ENCODE measurements around the gene ADGRL1. TPM values are rescaled to one million over a fixed set of nuclear protein-coding genes. Genes with fewer than 3 reads are reported as not detected.

The ADGRL1 gene
- total RNA-seq, 1 experiment from 2014 or later, result 88.6 TPM

- no peak for TF ChIP-seq POLR2AphosphoS5 (IDR thresholded peaks at IDR 0.05; ENCODE audit: low read depth, low read length)
- no peak for TF ChIP-seq ZBTB33 (IDR thresholded peaks at IDR 0.05; ENCODE audit: extremely low read depth, insufficient replicate concordance, low read length)
- no peak for TF ChIP-seq POLR2A (IDR thresholded peaks at IDR 0.05; ENCODE audit: borderline replicate concordance, extremely low read depth, insufficient read depth, insufficient read length)
- no peak for TF ChIP-seq SIN3A (IDR thresholded peaks at IDR 0.05; ENCODE audit: low read depth)
- no peak for TF ChIP-seq FOSL1 (IDR thresholded peaks at IDR 0.05; ENCODE audit: low read depth)
- TF ChIP-seq EZH2 (IDR thresholded peaks at IDR 0.05), result no peak
- no peak for TF ChIP-seq ZNF274 (IDR thresholded peaks at IDR 0.05; ENCODE audit: low read depth, low read length)
- no peak for TF ChIP-seq YY1 (IDR thresholded peaks at IDR 0.05; ENCODE audit: extremely low read depth, insufficient replicate concordance, low read depth, low read length)
Observed at GRCh38 chr19:14158276-14159023, 47.5 kb downstream of the ADGRL1 start (continued).

- Histone ChIP-seq H3K4me3 (replicated peaks in 1 of 2; ENCODE audit: low read depth in 1 of 2, low read length in 2 of 2) (no peak overlapping the region), H3K9ac (ENCODE audit: low read length) (no peak overlapping the region), H3K9me2 (ENCODE audit: insufficient read depth) (no peaks in the 10 kb centered on the region), H3K27me3 (ENCODE audit: insufficient read depth, low read length) (no peaks in the 10 kb centered on the region), H3K27ac (ENCODE audit: low read depth, low read length) (no peak overlapping the region), H4K20me1 (ENCODE audit: insufficient read depth) (no peaks in the 10 kb centered on the region), H3K79me2 (ENCODE audit: insufficient read depth, low read length) (no peaks in the 10 kb centered on the region), H3K4me1 (ENCODE audit: control insufficient read depth in 1 of 2, insufficient read depth in 2 of 2, low read length in 2 of 2) (no peaks in the 10 kb centered on the region), H3K9me3 (ENCODE audit: control insufficient read depth in 1 of 2, insufficient read depth in 1 of 2, low read depth in 1 of 2, low read length in 2 of 2) (no peaks in the 10 kb centered on the region), H3K4me2 (ENCODE audit: low read length) (no peak overlapping the region), H2AFZ (ENCODE audit: low read depth, low read length, poor library complexity, severe bottlenecking) (no peak overlapping the region), H3K36me3 (ENCODE audit: control insufficient read depth in 1 of 2, insufficient read depth in 2 of 2, low read length in 2 of 2) (peaks cover 46% of the 10 kb centered on the region in 2 experiments)
- no peak for TF ChIP-seq ZFX (IDR thresholded peaks at IDR 0.05)
- TF ChIP-seq TCF7L2 (IDR thresholded peaks at IDR 0.05; ENCODE audit: borderline replicate concordance, extremely low read depth, insufficient read depth, insufficient read length), result no peak
- TF ChIP-seq POLR2A (IDR thresholded peaks at IDR 0.05; ENCODE audit: borderline replicate concordance, extremely low read depth, insufficient read depth, insufficient read length), result no peak
- no peak for DNase-seq (ENCODE audit: low read depth, low spot score)
- POLR2A ChIA-PET, result no interaction called here
- intact Hi-C loops (cut with micrococcal nuclease), result no loop called here
- no TSS peak for BruUV-seq (replicated peaks)
- RAD21 ChIA-PET (ENCODE audit: low non-redundant PET in 1 of 2, low total read pairs in 2 of 2, uncharacterized antibody in 2 of 2, unreplicated experiment in 2 of 2), result no interaction called here
- no peak for ATAC-seq
- CTCF ChIA-PET, result no interaction called here
Observed at GRCh38 chr19:14156971-14157717, 48.8 kb downstream of the ADGRL1 start.
